AG10803 (cell line): ENCODE measurements around the gene ACTR3.
"Not testable (repeated sequence)": the region's sequence is repeated elsewhere in the genome, so short reads cannot be mapped to it uniquely, and the experiment has no call there.

ENCODE experiments used
- DNase-seq: peaks from one replicate; pipeline ENCODE4 v3.0.0; 2010; ENCODE audit warnings: low read depth
- H3K4me3 ChIP-seq: 2 replicates; pipeline ENCODE4 v1.5.1; 2011; ENCODE audit warnings: mild to moderate bottlenecking, low read length, control low read depth
- TF ChIP-seq, protein P1 (sequence below): conservative IDR thresholded peaks from 2 replicates; pipeline ENCODE4 v1.5.1; 2011; ENCODE audit warnings: mild to moderate bottlenecking, low read length, control low read depth, inconsistent platforms

Gene ACTR3

DNA sequence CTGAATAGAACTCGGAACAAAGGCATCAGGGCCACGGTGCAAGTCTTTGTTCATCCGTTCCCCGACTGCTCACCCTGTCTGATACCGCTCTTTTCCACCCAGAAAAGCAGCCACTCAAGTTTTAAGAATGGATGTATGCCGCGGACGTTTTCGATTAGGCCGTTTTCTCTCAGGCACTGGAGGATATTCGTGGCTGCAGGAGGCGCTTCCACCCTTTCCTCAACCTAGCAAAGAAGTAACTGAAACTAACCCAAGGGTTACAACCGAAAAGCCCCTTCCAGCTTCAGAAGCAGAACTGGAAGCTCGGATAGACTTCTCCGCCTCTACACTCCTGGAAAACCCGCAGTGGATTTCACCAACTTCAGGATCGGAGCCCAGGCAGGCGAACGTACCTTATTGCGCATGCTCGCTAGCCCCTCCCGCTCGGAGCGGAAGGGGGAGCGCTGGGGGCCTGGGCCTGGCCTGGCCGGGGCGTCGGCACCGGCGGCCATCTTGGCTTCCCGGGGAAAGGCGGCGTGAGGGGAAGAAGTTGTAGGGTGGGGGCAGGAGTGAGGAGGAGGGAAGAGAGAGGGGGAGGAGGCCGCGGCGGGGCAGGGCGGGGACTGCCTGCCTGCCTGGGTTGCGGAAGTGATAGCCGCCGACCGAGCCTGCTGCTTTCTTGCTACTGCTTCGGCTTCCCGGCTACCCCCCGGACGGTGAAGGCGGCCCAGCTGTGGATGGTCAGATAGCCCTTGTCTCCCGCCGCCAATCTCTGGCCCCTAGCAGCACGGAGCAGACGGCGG, at the start of gene ACTR3:
Gene ACTR3 (plus strand): TSS at position 619 of the 782 bp plus-strand sequence. CDS start 191 bp downstream, outside the sequence.
- peak; percentile 98 for DNase-seq
- TF ChIP-seq, protein P1, sequence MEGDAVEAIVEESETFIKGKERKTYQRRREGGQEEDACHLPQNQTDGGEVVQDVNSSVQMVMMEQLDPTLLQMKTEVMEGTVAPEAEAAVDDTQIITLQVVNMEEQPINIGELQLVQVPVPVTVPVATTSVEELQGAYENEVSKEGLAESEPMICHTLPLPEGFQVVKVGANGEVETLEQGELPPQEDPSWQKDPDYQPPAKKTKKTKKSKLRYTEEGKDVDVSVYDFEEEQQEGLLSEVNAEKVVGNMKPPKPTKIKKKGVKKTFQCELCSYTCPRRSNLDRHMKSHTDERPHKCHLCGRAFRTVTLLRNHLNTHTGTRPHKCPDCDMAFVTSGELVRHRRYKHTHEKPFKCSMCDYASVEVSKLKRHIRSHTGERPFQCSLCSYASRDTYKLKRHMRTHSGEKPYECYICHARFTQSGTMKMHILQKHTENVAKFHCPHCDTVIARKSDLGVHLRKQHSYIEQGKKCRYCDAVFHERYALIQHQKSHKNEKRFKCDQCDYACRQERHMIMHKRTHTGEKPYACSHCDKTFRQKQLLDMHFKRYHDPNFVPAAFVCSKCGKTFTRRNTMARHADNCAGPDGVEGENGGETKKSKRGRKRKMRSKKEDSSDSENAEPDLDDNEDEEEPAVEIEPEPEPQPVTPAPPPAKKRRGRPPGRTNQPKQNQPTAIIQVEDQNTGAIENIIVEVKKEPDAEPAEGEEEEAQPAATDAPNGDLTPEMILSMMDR = peak; percentile 20; the same call in 1 of the 2 replicates
- H3K4me3 ChIP-seq = peak within 1 kb of the TSS; percentile 91

DNA sequence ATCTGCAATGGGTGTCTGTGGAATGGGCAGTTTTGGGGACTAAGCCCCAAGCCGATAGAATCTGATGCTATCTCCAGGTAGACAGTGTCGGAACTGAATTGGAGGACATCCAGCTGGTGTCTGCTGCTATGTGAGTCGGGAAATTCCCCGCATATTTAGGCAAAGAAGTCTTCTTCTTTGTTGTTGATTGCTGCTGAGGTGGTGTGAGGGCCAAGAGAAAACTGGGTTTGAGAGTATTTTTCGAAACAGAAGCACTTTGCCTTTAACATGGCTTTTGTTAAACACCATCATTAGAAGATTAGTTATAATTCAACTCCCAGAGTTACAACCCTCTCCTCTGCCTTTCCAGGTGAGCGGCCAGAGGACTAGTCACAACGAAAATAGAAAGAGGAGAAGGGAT, 49.4 kb upstream of the ACTR3 start:
- DNase-seq = no peak
- TF ChIP-seq, protein P1 = no peak
- no peak overlapping the region for H3K4me3 ChIP-seq

DNA sequence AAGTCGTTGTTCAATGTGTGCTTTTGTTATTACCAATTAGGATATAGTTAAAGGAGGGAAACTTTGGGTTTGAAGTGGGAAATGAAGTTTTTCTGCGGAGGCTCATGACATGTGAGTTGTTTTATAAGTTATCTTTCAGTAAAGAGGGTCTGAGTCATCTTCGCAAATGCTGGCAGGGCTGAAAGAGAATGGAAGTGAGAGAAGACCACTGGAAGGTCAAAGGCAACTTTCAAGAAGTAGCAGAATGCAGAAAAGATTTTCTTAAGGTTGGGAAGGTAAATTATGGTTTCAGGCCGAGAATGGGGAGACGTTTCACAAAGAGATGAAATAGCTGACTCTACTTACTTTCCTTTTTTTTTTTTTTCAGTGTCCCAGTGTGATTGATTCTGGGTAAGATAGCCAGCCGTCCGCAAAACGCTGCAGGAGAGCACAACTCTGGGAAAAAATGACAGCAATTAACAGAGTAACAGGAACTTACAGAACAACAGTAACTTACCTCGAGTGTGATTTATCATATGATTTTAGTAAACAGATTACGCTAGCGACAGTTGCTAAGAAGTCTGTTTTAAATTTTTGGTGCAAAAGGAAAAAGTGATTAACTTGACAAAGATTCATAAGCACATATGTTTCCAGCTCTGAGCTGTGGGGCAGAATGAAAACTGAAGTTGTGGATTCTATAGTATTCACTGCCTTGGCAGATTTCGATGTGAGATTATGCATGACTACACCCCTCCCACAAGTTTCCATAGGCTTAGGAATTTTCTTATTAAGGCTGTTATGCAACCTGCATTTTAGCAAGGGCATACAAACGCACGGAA, 46.8 kb upstream of the ACTR3 start:
- peak; percentile 98 for DNase-seq
- peak overlapping the region; percentile 43 for H3K4me3 ChIP-seq
- TF ChIP-seq, protein P1 = no peak

DNA sequence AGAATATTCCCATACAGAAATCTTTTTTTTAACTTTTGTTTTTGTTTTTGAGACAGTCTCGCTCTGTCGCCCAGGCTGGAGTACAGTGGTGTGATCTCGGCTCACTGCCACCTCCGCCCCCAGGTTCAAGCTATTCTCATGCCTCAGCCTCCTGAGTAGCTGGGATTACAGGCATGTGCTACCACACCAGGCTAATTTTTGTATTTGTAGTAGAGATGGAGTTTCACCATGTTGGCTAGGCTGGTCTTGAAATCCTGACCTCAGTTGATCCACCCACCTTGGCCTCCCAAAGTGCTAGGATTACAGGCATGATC, 46.2 kb upstream of the ACTR3 start:
- DNase-seq = not testable (repeated sequence)

DNA sequence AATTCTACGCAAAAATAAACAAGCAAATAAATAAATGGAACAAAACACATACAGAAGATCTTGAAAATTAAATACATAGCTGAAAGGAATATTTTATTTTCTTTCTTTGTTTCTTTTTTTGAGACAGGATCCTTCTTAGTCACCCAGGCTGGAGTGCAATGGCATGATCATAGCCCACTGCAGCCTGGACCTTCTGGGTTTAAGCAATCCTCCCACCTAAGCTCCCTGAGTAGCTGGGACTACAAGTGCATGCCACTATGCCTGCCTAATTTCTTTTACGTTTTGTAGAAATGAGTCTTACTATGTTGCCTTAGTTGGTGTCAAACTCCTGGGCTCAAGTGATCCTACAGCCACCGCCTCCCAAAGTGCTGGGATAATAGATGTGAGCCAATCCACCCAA, 44.6 kb upstream of the ACTR3 start:
- DNase-seq = no peak
- TF ChIP-seq, protein P1 = no peak
- no peak overlapping the region for H3K4me3 ChIP-seq

More for the DNA sequence above, 46.2 kb upstream of the ACTR3 start:
- not testable (repeated sequence) for H3K4me3 ChIP-seq

DNA sequence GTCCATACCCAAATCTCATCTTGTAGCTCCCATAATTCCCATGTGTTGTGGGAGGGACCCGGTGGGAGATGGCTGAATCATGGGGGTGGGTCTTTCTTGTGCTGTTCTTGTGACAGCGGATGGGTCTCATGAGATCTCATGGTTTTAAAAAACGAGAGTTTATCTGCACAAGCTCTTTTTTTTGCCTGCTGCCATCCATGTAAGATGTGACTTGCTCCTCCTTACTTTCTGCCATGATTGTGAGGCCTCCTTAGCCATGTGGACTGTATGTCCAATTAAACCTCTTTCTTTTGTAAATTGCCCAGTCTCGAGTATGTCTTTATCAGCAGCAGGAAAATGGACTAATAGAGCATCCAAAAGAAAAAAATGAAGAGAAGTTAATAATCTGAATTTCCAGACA, 44.1 kb upstream of the ACTR3 start:
- not testable (repeated sequence) for H3K4me3 ChIP-seq, DNase-seq

DNA sequence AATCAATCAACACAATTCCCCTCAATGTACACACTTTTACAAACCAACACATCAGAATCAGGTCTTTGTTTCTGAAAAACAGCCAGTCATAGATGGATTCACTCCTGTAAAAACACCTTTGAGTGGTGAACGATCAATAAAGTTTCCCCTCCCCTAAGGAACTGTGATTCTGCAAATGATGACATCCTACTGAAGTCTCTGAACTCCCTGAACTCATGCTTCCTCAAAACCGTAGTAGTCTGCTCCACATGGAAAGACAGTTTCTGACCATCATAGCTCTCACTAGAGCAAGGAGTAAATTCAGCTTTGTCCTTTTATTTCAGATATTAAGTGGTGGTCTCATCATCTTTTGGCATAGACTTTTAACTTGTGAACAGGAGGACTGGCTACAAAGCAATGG, 43.5 kb upstream of the ACTR3 start:
- DNase-seq = no peak
- TF ChIP-seq, protein P1 = no peak
- no peak overlapping the region for H3K4me3 ChIP-seq

DNA sequence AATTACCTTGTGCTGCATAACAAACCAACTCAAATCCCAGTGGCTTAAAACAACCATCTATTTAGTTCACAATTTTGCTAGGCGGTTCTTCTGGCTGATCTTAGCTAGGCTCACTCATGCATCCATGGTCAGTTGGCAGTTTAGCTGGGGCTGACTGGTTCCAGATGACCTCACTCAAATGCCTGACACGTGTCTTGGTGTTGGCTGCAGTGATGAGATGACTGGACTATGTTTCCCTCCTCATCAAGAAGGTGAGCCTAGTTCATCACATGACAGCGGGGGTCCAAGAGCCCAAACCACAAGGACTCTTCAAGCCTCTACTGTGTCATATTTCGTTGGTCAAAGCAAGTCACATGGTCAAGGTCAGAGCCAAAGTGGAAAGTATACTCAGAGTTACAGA, 42.7 kb upstream of the ACTR3 start:
- no peak overlapping the region for H3K4me3 ChIP-seq
- DNase-seq = peak; percentile 54
- TF ChIP-seq, protein P1 = no peak
